ENCODE data around the gene BAIAP2L1. TPM values are rescaled to one million over a fixed set of nuclear protein-coding genes. Genes with fewer than 3 reads are reported as not detected.

Gene BAIAP2L1
- polyA plus RNA-seq, 1 donor (not counting 4 experiments of a cell fraction or from before 2014, with no cell fraction given), result 41.7 TPM

GRCh38 chr7:98248156-98248555, 152.7 kb downstream of the BAIAP2L1 start:
- Histone ChIP-seq H3K79me2 (ENCODE audit: control insufficient read depth, insufficient read depth, low read length) (peaks cover 9% of the 10 kb centered on the region), H3K4me2 (ENCODE audit: control insufficient read depth, extremely low read depth, insufficient read depth, low read depth, low read length) (no peak overlapping the region), H3K9me1 (ENCODE audit: control insufficient read depth, extremely low read depth, insufficient read depth, low read length) (no peaks in the 10 kb centered on the region), H4K20me1 (ENCODE audit: control insufficient read depth, extremely low read depth, insufficient read depth, low read length) (no peaks in the 10 kb centered on the region), H3K9me3 (ENCODE audit: control insufficient read depth, low read depth, low read length) (no peaks in the 10 kb centered on the region), H3K9ac (ENCODE audit: control insufficient read depth, extremely low read depth, insufficient read depth, low read length) (no peak overlapping the region), H3K36me3 (ENCODE audit: control insufficient read depth in 2 of 2, extremely low read depth in 1 of 2, insufficient read depth in 2 of 2, low read length in 2 of 2) (peaks cover 4 to 6% of the 10 kb centered on the region in 2 experiments), H3K27me3 (ENCODE audit: control insufficient read depth, extremely low read depth, insufficient read depth, low read length) (no peaks in the 10 kb centered on the region), H2AFZ (ENCODE audit: control insufficient read depth, low read length) (no peak overlapping the region), H3K4me3 (ENCODE audit: control insufficient read depth in 2 of 3, extremely low read depth in 1 of 3, insufficient read depth in 2 of 3, low read depth in 1 of 3, low read length in 3 of 3) (no peak overlapping the region), H3K4me1 (ENCODE audit: control insufficient read depth, extremely low read depth, insufficient read depth, low read length) (peaks cover 8% of the 10 kb centered on the region), H3K27ac (ENCODE audit: control insufficient read depth, insufficient read depth, low read length) (no peak overlapping the region)
- dilution Hi-C loops (cut with MboI; ENCODE audit: extremely low pct_ligation_motif_present, low sequenced_read_pairs), result no loop called here
- TF ChIP-seq, protein P1, sequence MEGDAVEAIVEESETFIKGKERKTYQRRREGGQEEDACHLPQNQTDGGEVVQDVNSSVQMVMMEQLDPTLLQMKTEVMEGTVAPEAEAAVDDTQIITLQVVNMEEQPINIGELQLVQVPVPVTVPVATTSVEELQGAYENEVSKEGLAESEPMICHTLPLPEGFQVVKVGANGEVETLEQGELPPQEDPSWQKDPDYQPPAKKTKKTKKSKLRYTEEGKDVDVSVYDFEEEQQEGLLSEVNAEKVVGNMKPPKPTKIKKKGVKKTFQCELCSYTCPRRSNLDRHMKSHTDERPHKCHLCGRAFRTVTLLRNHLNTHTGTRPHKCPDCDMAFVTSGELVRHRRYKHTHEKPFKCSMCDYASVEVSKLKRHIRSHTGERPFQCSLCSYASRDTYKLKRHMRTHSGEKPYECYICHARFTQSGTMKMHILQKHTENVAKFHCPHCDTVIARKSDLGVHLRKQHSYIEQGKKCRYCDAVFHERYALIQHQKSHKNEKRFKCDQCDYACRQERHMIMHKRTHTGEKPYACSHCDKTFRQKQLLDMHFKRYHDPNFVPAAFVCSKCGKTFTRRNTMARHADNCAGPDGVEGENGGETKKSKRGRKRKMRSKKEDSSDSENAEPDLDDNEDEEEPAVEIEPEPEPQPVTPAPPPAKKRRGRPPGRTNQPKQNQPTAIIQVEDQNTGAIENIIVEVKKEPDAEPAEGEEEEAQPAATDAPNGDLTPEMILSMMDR (optimal IDR thresholded peaks at IDR 0.05 in 1 of 3, IDR thresholded peaks at IDR 0.05 in 1 of 3, conservative IDR thresholded peaks at IDR 0.05 in 1 of 3; ENCODE audit: extremely low read depth in 1 of 3, insufficient read depth in 2 of 3, low read length in 3 of 3), result no peak
- TF ChIP-seq EZH2 (IDR thresholded peaks at IDR 0.05; ENCODE audit: low read length), result no peak
- DNase-seq (ENCODE audit: low read depth, low spot score) (no peak), FAIRE-seq (no peak)

DNA sequence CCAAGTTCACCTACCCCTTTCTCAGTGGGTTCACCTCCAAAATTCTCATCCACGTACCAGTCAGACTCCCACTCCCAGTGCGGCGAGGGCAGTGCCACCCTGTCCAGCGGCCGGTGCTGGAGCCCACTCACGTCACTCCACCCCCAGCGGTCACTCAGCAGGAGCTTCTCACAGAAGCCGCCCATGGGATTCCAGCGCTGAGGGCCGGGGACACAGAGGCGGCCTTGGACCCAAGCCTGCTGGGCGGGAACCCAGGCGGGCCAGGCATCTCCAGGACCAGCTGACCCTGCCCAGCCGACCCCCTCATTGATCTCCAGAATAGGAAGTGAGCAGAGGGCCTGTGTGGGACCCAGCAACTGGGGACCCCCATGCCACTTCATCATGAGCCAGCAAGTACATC, 156.0 kb downstream of the BAIAP2L1 start:
- TF ChIP-seq, protein P1 (optimal IDR thresholded peaks at IDR 0.05 in 1 of 3, IDR thresholded peaks at IDR 0.05 in 1 of 3, conservative IDR thresholded peaks at IDR 0.05 in 1 of 3; ENCODE audit: extremely low read depth in 1 of 3, insufficient read depth in 2 of 3, low read length in 3 of 3), result no peak
- no peak for TF ChIP-seq EZH2 (IDR thresholded peaks at IDR 0.05; ENCODE audit: low read length)
- Histone ChIP-seq H3K27me3 (ENCODE audit: control insufficient read depth, extremely low read depth, insufficient read depth, low read length) (no peaks in the 10 kb centered on the region), H4K20me1 (ENCODE audit: control insufficient read depth, extremely low read depth, insufficient read depth, low read length) (no peaks in the 10 kb centered on the region), H2AFZ (ENCODE audit: control insufficient read depth, low read length) (no peak overlapping the region), H3K27ac (ENCODE audit: control insufficient read depth, insufficient read depth, low read length) (no peak overlapping the region), H3K9me1 (ENCODE audit: control insufficient read depth, extremely low read depth, insufficient read depth, low read length) (no peaks in the 10 kb centered on the region), H3K9me3 (ENCODE audit: control insufficient read depth, low read depth, low read length) (no peaks in the 10 kb centered on the region), H3K4me3 (ENCODE audit: control insufficient read depth in 2 of 3, extremely low read depth in 1 of 3, insufficient read depth in 2 of 3, low read depth in 1 of 3, low read length in 3 of 3) (no peak overlapping the region), H3K79me2 (ENCODE audit: control insufficient read depth, insufficient read depth, low read length) (no peaks in the 10 kb centered on the region), H3K36me3 (ENCODE audit: control insufficient read depth in 2 of 2, extremely low read depth in 1 of 2, insufficient read depth in 2 of 2, low read length in 2 of 2) (peaks cover 7 to 8% of the 10 kb centered on the region in 2 experiments), H3K9ac (ENCODE audit: control insufficient read depth, extremely low read depth, insufficient read depth, low read length) (no peak overlapping the region), H3K4me2 (ENCODE audit: control insufficient read depth, extremely low read depth, insufficient read depth, low read depth, low read length) (no peak overlapping the region), H3K4me1 (ENCODE audit: control insufficient read depth, extremely low read depth, insufficient read depth, low read length) (peaks cover 2% of the 10 kb centered on the region)
- DNase-seq (ENCODE audit: low read depth, low spot score) (no peak), FAIRE-seq (no peak)
- dilution Hi-C loops (cut with MboI; ENCODE audit: extremely low pct_ligation_motif_present, low sequenced_read_pairs), result no loop called here

Data from keratinocyte (primary cell).